Thoracic aorta (tissue), 2 donors: ENCODE data around the gene POFUT1. TPM values are rescaled to one million over a fixed set of nuclear protein-coding genes. Genes with fewer than 3 reads are reported as not detected.

Source experiments
- ATAC-seq: fragments of 150-250 bp; one replicate; pipeline ENCODE4 v1.8.0; 2017; ENCODE audit warnings: low read depth; ENCODE audit not compliant: insufficient number of reproducible peaks, low FRiP score
- DNase-seq: peaks from one replicate; pipeline ENCODE4 v3.0.0-alpha.2; 2020; ENCODE audit warnings: low spot score
- H3K27ac ChIP-seq, 2 donors: fragments of 200-600 bp; sonication (generic); 1 replicate in 1 of 2; 2 replicates in 1 of 2; pipeline ENCODE4 v1.5.1; 2016; ENCODE audit warnings: mild to moderate bottlenecking in 2 of 2, moderate library complexity in 2 of 2
- H3K27me3 ChIP-seq: fragments of 200-600 bp; sonication (generic); replicated peaks from 2 replicates; pipeline ENCODE4 v1.6.0; 2016; ENCODE audit warnings: mild to moderate bottlenecking; ENCODE audit not compliant: insufficient read depth
- H3K36me3 ChIP-seq: fragments of 200-600 bp; sonication (generic); one replicate; pipeline ENCODE4 v1.5.1; 2016
- H3K4me1 ChIP-seq, 2 donors: fragments of 200-600 bp; sonication (generic); 1 replicate in 1 of 2; 2 replicates in 1 of 2; pipeline versions ENCODE4 v1.5.1 to v1.6.0; 2016; ENCODE audit warnings: low read depth in 2 of 2, mild to moderate bottlenecking in 1 of 2; ENCODE audit not compliant: control insufficient read depth in 1 of 2
- H3K4me3 ChIP-seq: fragments of 200-600 bp; sonication (generic); 2 replicates; pipeline ENCODE4 v1.5.1; 2016; ENCODE audit warnings: mild to moderate bottlenecking
- H3K9me3 ChIP-seq: fragments of 200-600 bp; sonication (generic); 2 replicates; pipeline ENCODE4 v1.5.1; 2016
- CTCF ChIP-seq: fragments of 200-600 bp; sonication (generic); IDR thresholded peaks from one replicate; pipeline ENCODE4 v1.5.1; 2019; ENCODE audit warnings: antibody characterized with exemption
- total RNA-seq, 2 donors: library from RNA; depleted of rRNA; stranded (reverse); fragments of >200 nt; gene quantifications; one replicate each; pipeline versions ENCODE4 v1.1.0 to v1.2.3, GENCODE V29; 2016

The POFUT1 gene
- total RNA-seq, 2 donors from 2014 or later: 30.8 to 37.1 TPM

- peak overlapping the region in 1 of 2 donors; percentile 34 for H3K27ac ChIP-seq
- no peak for TF ChIP-seq CTCF
- H3K4me1 ChIP-seq: peaks cover 22 to 54% of the 10 kb centered on the region in 2 donors
- no peak for ATAC-seq
- DNase-seq: no peak
- H3K4me3 ChIP-seq: peak overlapping the region; percentile 97
- H3K9me3 ChIP-seq: no peaks in the 10 kb centered on the region
- H3K27me3 ChIP-seq: no peaks in the 10 kb centered on the region
- H3K36me3 ChIP-seq: peaks cover 7% of the 10 kb centered on the region
Measured at GRCh38 chr20:32205843-32206759, 1.6 kb upstream of the POFUT1 start.

DNA sequence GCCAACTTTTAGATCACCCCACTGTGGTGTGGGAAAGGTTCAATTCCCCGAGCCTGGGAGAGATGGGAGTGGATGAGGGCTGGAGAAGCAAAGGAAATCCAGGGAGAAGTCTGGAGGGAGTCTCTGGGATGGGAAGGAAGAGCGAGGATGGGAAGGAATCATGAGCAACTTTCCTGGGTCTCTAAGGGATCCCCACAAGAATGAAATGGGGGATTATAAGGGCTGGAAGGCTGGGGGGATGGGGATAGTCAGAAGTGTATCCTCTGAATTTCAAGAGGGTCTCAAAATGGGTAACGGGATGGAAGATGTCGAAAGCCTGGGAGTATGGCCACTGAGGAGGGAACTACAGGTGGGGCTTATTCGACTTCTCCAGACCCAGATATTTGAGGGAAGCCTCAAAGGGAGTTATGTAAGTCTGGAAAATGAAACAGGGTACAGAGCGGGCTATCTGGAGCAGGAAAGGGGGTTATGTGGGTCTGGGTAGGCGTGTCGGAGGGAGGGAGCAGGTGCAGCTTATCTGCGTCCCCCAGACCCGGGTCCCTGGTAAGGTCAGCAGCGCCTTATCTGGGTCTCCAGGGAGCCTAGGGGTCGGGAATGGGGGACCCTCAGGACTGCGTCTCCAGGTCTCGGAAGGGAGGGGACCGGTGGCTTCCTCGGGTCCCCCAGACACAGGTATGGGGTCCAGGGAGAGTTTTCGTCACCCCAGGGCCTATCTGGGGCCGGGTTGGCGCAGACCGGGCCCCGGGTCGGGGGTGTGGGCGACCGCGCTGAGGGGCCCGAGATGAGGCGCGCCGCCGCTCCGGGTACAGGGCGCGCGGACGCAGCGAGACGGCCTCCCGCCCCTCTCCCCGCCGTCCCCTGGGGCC lies 687 bp upstream of the POFUT1 start:
- ATAC-seq: no peak
- DNase-seq: no peak
- no peaks in the 10 kb centered on the region for H3K36me3 ChIP-seq
- H3K27ac ChIP-seq: peak overlapping the region; percentile 56 to 64
- TF ChIP-seq CTCF: no peak
- peak overlapping the region; percentile 97 for H3K4me3 ChIP-seq
- H3K4me1 ChIP-seq: peaks cover 22 to 54% of the 10 kb centered on the region in 2 donors
- no peaks in the 10 kb centered on the region for H3K27me3 ChIP-seq
- H3K9me3 ChIP-seq: no peaks in the 10 kb centered on the region

- Histone ChIP-seq H3K4me3 (peak overlapping the region; percentile 97), H3K27me3 (no peaks in the 10 kb centered on the region), H3K36me3 (no peaks in the 10 kb centered on the region), H3K9me3 (no peaks in the 10 kb centered on the region), H3K27ac (no peak overlapping the region), H3K4me1 (peaks cover 22 to 49% of the 10 kb centered on the region in 2 donors)
- ATAC-seq (no peak), DNase-seq (no peak)
- TF ChIP-seq CTCF: no peak
Measured at GRCh38 chr20:32208499-32209154, 947 bp downstream of the POFUT1 start.

DNA sequence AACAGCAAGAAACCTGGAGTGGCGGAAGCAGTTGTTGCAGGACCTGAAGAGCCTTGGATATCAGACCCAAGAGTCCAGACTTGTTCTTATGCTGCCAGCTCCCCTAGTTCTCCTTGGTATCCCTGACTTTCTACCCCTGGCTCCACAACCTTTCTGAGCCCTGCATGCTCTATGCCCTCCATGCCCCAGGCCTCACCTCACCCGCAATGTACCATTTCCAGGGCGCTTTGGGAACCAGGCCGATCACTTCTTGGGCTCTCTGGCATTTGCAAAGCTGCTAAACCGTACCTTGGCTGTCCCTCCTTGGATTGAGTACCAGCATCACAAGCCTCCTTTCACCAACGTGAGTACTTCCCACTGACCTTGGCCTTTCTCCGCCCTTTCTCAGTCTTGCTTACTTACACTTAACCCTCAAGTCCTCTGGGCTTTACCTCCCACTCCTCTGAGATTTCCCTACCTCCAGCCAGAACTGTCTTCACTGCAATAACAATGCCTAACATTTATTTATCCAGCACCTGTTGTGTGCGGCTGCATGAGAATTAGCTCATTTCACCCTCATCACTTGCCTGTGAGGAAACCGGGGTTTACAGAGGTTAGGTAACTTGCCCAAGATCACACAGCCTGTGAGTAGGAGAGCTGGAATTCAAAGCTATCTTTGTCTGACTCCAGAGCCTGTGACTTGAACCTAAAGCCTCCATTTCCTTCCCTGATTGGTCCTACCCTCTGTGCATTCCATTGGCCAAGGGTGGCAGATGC lies 2.3 kb downstream of the POFUT1 start:
- ATAC-seq (no peak), DNase-seq (no peak)
- no peaks in the 10 kb centered on the region for H3K27me3 ChIP-seq
- peaks cover 18 to 35% of the 10 kb centered on the region in 2 donors for H3K4me1 ChIP-seq
- TF ChIP-seq CTCF: no peak
- H3K27ac ChIP-seq: no peak overlapping the region
- no peak overlapping the region for H3K4me3 ChIP-seq
- peaks cover 1% of the 10 kb centered on the region for H3K36me3 ChIP-seq
- no peaks in the 10 kb centered on the region for H3K9me3 ChIP-seq
